ENCODE results near the gene ATP8A1.
"Not testable (repeated sequence)": the region's sequence is repeated elsewhere in the genome, so short reads cannot be mapped to it uniquely, and the experiment has no call there.

The ATP8A1 gene

DNA sequence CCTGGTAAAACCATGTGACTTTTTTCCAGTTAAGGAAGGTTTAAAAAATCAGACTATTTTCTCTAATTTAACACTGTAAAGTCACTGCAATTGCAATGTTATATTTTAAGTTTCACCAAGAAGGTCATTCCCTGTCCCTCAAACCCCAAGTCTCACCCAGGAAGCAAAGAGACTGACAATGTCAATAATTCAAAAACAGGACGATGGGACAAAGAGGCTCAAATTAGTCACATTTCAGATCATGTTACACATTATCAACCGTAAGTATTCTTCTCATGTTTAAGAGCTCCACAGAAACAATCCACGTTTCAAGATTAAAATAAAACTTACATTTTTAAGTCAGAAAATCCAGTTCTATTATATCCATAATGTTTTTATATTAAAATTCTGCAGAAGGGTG lies 246.5 kb downstream of the ATP8A1 start:
- no peak for DNase-seq (ENCODE audit: low spot score)

DNA sequence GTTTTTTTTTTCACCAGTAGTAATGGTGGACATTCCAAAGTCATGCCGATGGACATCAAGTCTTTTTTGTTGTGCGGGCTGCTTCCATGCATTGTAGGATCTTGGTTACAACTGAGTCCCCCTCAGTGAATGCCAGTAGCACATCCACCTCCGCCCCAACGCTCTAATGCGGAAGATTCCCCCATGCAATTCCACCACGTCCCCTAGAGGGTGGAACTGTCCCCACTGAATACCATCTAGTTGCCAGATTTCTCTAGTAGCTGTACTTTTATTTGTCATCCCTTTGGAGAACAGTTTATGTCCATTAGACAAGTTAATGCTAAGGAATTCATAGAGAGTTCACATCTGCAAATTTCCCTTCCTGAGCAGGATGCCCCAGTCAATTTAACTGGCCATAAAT lies 252.9 kb downstream of the ATP8A1 start:
- DNase-seq (ENCODE audit: low spot score) = no peak

DNA sequence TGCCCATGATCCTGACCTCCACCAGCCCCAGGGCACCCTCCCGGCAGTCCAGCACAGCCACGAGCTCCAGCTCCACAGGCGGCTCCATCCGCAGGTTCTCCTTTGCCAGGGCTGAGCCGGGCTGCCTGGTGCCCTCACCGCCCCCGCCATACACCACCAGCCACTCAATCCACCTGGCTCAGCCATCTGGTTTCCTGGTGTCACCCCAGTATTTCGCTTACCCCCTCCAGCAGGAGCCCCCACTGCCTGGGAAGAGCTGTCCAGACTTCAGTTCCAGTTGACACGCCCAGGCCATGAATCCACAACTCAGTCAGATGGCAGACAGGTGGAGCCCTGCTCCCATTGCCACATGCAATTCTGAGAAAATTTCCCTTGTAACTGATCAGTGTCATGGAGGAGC lies 255.7 kb downstream of the ATP8A1 start:
- DNase-seq (ENCODE audit: low spot score) = no peak

- no peak for DNase-seq (ENCODE audit: low spot score)
Measured at GRCh38 chr4:42399393-42399792, 257.5 kb downstream of the ATP8A1 start.

GRCh38 chr4:42398871-42399331 lies 258.0 kb downstream of the ATP8A1 start:
- no peak for DNase-seq (ENCODE audit: low spot score)

DNA sequence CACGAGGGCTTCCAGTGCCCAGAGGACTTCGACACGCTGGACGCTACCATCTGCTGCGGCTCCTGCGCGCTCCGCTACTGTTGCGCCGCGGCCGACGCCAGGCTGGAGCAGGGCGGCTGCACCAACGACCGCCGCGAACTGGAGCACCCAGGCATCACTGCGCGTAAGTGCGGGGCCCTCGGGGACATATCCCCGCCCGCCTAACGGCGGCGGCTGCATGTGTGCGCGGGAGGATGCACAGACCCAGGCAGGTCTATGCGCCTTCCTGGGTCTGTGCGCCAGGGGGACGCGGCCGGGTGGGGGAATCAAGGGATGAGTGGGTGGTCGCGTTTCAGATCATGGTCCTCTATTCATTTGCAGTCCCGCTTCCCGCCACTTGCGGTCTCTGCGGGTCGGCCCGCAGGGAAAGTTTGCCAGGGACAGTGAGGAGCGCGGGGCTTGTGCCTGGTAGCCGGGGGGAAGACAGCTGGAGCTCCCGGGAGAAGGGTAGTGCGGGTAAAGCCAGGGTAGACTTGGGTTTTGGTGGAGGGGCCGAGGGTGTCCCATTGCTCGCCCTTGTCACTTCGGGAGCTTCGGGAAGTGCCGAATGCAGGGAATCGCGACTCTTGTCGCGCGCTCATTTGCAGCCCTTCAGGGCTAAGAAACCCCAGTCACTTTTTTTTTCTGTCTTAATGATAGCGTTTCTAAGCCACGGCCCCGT lies 258.6 kb downstream of the ATP8A1 start:
- DNase-seq (ENCODE audit: low spot score) = no peak

DNA sequence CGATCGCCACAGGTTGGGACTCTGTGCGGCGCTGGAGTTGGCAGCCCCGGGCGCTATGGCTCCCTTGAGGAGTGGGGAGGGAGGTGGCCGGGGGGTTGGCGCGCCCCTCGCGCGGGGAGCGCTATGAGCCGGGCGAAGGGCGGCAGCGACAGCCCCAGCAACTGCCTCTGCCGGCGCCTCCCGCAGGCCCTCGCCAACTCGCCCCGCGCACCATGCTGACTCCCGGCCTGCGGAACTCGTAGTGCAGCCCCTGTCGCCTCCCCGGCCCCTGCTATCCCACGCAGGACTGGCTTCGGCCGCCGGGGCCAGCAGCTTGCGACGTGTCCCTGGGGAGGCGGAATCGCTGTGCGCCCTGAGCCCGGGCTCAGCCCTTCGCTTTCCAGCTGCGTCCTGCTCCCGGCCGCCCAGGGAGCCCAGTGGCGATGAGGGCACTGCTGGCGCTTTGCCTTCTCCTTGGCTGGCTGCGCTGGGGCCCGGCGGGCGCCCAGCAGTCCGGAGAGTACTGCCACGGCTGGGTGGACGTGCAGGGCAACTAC lies 259.2 kb downstream of the ATP8A1 start:
- no peak for DNase-seq (ENCODE audit: low spot score)

- no peak for DNase-seq (ENCODE audit: low spot score)
Measured at GRCh38 chr4:42396752-42397634, 259.9 kb downstream of the ATP8A1 start, which contains the start of gene SHISA3. TSS of gene SHISA3 (plus strand) at chr4:42397488. CDS start at chr4:42398057, 569 bp downstream.

DNA sequence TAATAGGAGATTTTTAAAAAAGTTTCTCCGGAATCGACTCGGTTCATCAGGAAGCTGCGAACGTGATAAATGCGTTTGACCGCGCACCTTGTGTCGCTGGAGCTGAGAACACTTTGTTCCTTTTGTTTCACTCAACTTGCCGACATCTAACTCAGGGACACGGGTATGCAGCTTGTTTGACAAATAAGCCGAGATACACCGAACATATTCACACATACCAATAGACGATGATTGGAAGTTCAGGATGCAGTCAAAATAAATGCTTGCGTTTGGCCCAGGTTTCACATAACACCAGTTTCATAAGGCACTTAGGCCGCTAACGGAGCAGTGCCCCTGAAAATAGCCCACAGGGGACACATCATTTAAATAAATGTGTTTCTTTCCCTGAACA lies 260.5 kb downstream of the ATP8A1 start:
- no peak for DNase-seq (ENCODE audit: low spot score)

DNA sequence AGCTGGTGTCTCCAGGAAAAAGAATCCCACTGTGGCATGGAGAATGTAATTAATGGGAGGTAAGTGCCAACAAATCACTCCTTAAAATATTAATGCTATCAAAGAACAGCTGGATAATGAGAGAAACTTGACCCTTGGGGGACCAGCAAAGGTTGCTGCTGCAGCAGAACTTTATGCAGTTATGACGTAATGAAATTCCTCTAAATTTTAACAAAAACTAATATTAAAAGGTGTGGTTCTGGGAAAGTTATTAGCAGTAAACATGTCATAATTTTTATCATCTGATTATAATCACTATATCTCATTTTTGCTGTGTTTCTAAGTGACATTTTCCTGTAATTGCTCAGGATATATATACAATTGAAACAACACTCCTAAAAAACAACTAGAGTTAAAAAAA lies 261.3 kb downstream of the ATP8A1 start:
- DNase-seq (ENCODE audit: low spot score) = no peak

DNA sequence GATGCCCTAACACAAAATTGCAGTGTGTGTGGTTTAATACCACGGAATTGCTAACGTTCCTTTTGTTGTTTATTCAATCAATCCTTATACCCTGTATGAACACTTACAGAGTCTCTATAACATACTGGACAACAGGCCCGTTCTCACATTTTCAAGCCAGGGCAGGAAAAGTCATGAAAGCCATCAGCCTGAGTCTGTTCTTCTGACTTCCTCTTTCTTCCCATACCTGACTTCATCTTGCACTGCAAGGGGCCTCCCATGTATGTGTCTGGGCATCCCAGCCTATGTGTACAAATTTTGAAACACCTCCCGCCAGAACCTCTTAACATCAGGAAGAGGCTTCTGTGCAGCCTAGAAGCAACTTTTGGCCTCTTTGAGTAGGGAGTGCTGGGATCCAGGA lies 264.5 kb downstream of the ATP8A1 start:
- DNase-seq (ENCODE audit: low spot score) = no peak

GRCh38 chr4:42391981-42392380 lies 264.9 kb downstream of the ATP8A1 start:
- DNase-seq (ENCODE audit: low spot score) = no peak

DNA sequence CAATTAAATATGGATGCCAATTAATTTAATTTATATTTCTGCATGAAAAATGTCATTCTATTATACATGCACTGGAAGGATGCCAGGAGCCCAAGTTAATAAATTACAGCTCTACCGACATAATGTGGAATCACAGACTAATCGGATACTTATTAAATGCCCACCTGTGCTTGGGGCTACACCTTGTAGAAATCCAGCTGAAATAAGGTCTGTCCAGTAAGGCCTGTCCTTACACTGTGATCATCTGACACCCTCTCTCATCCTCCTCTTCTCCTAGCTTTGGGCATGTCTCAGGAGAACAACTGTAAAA lies 265.6 kb downstream of the ATP8A1 start:
- no peak for DNase-seq (ENCODE audit: low spot score)

DNA sequence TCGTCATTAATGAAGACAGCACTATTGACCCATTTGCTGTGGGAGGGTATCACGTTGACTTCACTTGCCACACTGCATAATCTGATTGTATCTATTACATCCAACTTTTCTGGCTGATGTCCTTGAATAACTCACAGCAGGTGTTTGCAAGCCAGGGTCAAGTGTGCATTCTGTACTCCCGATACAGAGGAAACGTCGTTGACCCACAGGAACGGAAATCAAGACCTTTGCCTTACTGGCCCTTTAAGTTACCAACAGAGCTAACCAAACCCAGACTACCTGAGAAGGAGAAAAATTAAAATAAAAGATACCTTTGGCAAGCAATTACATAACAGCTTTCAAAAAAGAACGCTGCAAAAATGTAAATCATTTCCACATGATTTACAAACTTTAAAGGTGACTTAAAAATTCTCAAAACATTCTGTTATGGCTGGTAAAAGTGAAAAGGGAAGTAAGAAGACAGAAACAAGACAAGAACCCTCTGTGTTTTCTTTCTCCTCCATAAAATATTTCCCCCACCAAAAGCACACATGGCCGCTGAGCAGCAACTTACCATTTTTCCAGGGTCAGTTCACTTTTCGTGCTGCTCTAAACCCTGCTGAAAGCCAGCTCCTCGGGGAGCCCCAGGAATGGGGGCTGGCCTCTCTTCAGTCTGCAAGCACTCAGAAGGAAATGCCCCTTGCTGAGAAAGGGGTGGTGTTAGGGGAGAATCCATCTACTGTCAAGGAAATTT lies 266.1 kb downstream of the ATP8A1 start:
- DNase-seq (ENCODE audit: low spot score) = no peak

- no peak for DNase-seq (ENCODE audit: low spot score)
Measured at GRCh38 chr4:42385516-42385915, 271.4 kb downstream of the ATP8A1 start.

GRCh38 chr4:42381666-42382065 lies 275.2 kb downstream of the ATP8A1 start:
- no peak for DNase-seq (ENCODE audit: low spot score)

DNA sequence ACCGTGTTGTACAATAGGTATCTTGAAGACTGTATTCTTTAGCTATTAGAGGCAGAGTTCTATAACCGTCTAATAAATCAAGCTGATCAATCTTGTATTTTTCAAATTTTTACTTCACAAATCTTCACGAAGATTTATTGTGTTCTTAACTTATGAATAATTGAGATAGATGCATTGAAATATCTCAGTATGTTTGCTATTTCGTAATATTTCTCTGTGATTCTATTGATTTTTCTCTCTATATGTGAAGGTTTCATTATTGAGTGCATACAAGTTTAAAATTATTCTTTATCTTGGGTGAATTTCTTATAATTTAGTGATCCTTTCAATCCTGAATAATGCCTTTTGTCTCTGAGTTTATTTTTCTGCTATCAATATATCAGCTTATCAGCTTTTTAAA lies 279.4 kb downstream of the ATP8A1 start:
- DNase-seq (ENCODE audit: low spot score) = no peak

DNA sequence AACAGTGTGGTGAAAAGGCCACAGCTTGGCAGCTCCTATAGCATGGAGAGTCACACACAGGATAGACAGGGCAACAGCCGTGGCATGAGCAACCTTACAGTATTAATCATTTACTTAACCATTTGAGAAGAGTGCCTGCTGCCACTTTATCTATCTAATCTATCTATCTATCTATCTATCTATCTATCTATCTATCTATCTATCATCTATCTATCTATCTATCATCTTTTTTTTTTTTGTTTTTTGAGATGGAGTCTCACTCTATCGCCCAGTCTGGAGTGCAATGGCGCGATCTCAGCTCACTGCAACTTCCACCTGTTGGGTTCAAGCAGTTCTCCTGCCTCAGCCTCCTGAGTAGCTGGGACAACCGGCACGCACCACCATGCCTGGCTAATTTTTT lies 284.6 kb downstream of the ATP8A1 start:
- DNase-seq (ENCODE audit: low spot score) = not testable (repeated sequence)

DNA sequence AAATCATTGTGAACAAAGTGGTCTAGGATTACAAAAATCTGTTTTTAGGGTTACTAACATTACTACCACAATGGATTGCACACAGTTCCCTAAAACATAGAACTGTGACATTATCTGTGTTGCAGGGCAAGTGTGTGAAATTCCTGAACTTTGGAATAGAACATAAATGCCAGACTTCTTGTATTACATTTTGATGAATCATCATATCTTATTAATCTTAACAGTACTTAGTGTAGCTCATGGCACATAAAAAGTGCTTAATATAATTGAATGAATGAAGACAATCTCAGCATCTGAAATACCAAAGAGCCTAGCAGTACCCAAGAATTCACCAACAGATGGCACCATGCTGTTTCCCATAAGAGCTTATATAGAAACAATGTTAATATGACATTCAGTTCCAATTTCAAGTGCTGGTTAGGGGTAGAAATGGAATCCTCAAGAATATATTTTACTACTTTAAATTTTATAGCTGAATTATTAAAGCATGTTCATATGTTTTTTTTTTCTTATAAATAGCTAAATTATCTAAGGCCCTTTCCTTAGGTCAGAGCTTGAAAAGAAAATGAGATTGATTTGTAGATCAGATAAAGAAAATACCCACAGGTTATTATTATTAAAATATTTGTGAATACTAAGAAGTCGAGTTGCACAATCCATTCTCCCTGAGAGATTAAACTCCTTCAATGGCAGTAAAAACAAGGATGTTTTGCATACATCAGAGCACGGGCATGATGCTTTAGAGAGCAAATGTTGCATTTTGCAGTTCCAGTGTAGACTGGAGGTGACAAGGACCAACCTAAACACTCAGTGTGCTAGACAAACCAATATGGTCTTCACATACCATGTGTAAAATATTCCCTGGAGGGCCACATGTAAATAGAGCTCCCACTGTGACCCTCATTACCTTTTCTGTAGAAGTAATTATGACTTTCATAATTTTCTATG lies 285.3 kb downstream of the ATP8A1 start:
- DNase-seq (ENCODE audit: low spot score) = no peak

DNA sequence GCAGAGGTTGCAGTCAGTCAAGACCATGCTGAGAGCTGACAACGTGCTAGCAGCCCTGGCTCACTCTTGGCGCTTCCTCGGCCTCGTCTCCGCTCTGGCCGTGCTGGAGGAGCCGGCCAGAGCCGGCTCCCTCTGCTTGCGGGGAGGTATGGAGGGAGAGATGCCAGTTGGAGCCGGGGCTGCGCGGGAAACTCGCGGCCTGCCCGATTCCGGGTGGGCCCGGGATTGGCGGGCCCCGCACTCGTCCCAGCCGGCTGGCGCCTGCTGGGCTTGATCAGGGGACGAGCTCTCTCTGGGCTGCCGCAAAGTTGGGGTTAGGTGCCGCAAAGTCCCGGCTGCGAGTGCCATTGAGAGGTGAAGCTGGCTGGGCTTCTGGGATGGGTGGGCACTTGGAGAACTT lies 287.4 kb downstream of the ATP8A1 start:
- no peak for DNase-seq (ENCODE audit: low spot score)

DNA sequence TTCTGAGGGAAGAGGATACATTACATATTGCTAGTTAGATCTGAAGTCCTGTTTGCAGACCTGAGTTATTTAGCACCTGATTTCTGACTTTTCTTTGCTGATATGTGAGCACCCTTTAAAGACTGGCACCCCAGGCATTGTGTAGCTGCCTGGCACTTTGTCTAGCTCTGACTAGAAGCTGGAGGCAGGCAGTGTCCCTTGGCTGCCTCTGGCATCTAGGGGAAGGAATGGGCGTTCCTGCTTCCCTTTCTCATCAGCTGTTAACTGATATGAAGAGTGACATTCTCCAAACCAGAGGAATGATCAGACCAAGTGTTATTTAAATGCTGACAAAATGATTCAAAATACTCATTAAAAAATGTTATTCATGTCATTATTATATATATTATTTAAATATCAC lies 289.9 kb downstream of the ATP8A1 start:
- no peak for DNase-seq (ENCODE audit: low spot score)

Measured in CD4-positive, alpha-beta T cell treated with Interleukin-15 for 4 hours (primary cell).